Endothelial cell of umbilical vein (primary cell): ENCODE measurements around the gene HTR7. TPM values are rescaled to one million over a fixed set of nuclear protein-coding genes. Genes with fewer than 3 reads are reported as not detected.

Experiments
- BruUV-seq: library from RNA; stranded (reverse); fragments of 400-500 nt; replicated peaks from 2 replicates; lab custom pipeline; 2021; lab: Mats Ljungman, UMichigan
- CTCF ChIA-PET: fragments of 300-600, 350-600 bp; sonication (Branson Sonifier 250); formaldehyde crosslinking; loops from one replicate; lab custom pipeline; 2021; ENCODE audit warnings: antibody characterized with exemption, inconsistent platforms; lab: Charles Lee
- POLR2A ChIA-PET: fragments of 300-600, 350-600 bp; sonication (Branson Sonifier 250); formaldehyde crosslinking; loops from one replicate; lab custom pipeline; 2021; ENCODE audit warnings: antibody characterized with exemption, inconsistent platforms; lab: Charles Lee
- DNase-seq: peaks from one replicate; pipeline ENCODE4 v3.0.0-alpha.2; 2011; ENCODE audit warnings: low read depth, low spot score
- FAIRE-seq: peaks from 2 replicates; lab custom pipeline; 2011; peaks lifted over from hg19 to GRCh38; lab: Jason Lieb, UNC
- H2AFZ ChIP-seq: 2 replicates; pipeline ENCODE4 v1.6.0; 2012; ENCODE audit warnings: low read depth, low read length, control low read depth, inconsistent platforms
- H3K27ac ChIP-seq: 2 replicates; pipeline ENCODE4 v1.5.1; 2011; ENCODE audit warnings: low read depth, mild to moderate bottlenecking, control low read depth, low read length, moderate library complexity; ENCODE audit not compliant: insufficient read depth
- H3K27me3 ChIP-seq, 2 experiments: 2 replicates each; pipeline versions ENCODE4 v1.6.0 to v1.6.1; 2011; ENCODE audit warnings: low read length in 2 of 2, mixed read lengths in 1 of 2; ENCODE audit not compliant: control insufficient read depth in 2 of 2, insufficient read depth in 2 of 2
- H3K36me3 ChIP-seq, 2 experiments: 2 replicates in 1 of 2; 3 replicates in 1 of 2; pipeline ENCODE4 v1.5.1; 2011; ENCODE audit warnings: low read length in 2 of 2, mild to moderate bottlenecking in 1 of 2, moderate library complexity in 1 of 2; ENCODE audit not compliant: control insufficient read depth in 2 of 2, insufficient read depth in 2 of 2; ENCODE audit errors: extremely low read depth in 1 of 2
- H3K4me1 ChIP-seq: 3 replicates; pipeline ENCODE4 v1.5.1; 2011; ENCODE audit warnings: mild to moderate bottlenecking, low read length; ENCODE audit not compliant: control insufficient read depth, insufficient read depth; ENCODE audit errors: extremely low read depth
- H3K4me2 ChIP-seq: 2 replicates; pipeline ENCODE4 v1.6.1; 2011; ENCODE audit warnings: low read length, control low read depth, mixed read lengths; ENCODE audit not compliant: insufficient read depth
- H3K4me3 ChIP-seq, 3 experiments: fragments of 200-600 bp in 1 of 3; sonication (generic), shearing (Covaris generic) in 1 of 3; replicated peaks in 1 of 3; 2 replicates each; pipeline ENCODE4 v1.5.1; 2011 to 2016; ENCODE audit warnings: control low read depth in 3 of 3, low read length in 3 of 3, mild to moderate bottlenecking in 2 of 3, inconsistent platforms in 1 of 3, low read depth in 1 of 3, moderate library complexity in 1 of 3; ENCODE audit not compliant: insufficient read depth in 1 of 3
- H3K79me2 ChIP-seq: 2 replicates; pipeline ENCODE4 v1.6.0; 2012; ENCODE audit warnings: low read length, inconsistent platforms; ENCODE audit not compliant: control insufficient read depth, insufficient read depth
- H3K9ac ChIP-seq: replicated peaks from 2 replicates; pipeline ENCODE3; 2011; ENCODE audit warnings: low read length, control low read depth; ENCODE audit not compliant: insufficient read depth; ENCODE audit errors: extremely low read depth
- H3K9me1 ChIP-seq: replicated peaks from 3 replicates; pipeline ENCODE4 v1.6.0; 2011; ENCODE audit warnings: mild to moderate bottlenecking, low read length; ENCODE audit not compliant: control insufficient read depth, insufficient read depth; ENCODE audit errors: extremely low read depth
- H3K9me3 ChIP-seq: replicated peaks from 2 replicates; pipeline ENCODE4 v1.5.1; 2012; ENCODE audit warnings: low read length, inconsistent platforms; ENCODE audit not compliant: control insufficient read depth, insufficient read depth
- H4K20me1 ChIP-seq: replicated peaks from 2 replicates; pipeline ENCODE3; 2011; ENCODE audit warnings: mild to moderate bottlenecking, low read length; ENCODE audit not compliant: control insufficient read depth, insufficient read depth; ENCODE audit errors: extremely low read depth
- EZH2 ChIP-seq: IDR thresholded peaks from 2 replicates; pipeline ENCODE4 v1.6.1; 2012; ENCODE audit warnings: borderline replicate concordance, low read depth, mild to moderate bottlenecking, moderate library complexity, low read length, inconsistent platforms; ENCODE audit not compliant: severe bottlenecking
- FOS ChIP-seq: IDR thresholded peaks from 2 replicates; pipeline ENCODE4 v1.6.1; 2011; ENCODE audit warnings: mild to moderate bottlenecking, low read length, moderate library complexity, borderline replicate concordance; ENCODE audit not compliant: insufficient read depth
- GATA2 ChIP-seq: IDR thresholded peaks from 2 replicates; pipeline ENCODE4 v1.7.0; 2011; ENCODE audit warnings: low read depth, mild to moderate bottlenecking, moderate library complexity, mixed read lengths, low read length; ENCODE audit not compliant: insufficient read length, insufficient read depth
- JUN ChIP-seq: IDR thresholded peaks from 2 replicates; pipeline ENCODE4 v1.6.1; 2011; ENCODE audit warnings: borderline replicate concordance, low read depth; ENCODE audit not compliant: insufficient read length, insufficient read depth
- MYC ChIP-seq: IDR thresholded peaks from one replicate; pipeline ENCODE4 v1.6.1; 2011; ENCODE audit warnings: mild to moderate bottlenecking, low read depth, low read length
- POLR2A ChIP-seq: IDR thresholded peaks from 2 replicates; pipeline ENCODE4 v1.6.1; 2012; ENCODE audit warnings: low read depth, mild to moderate bottlenecking, control low read depth, low read length
- POLR2AphosphoS5 ChIP-seq: IDR thresholded peaks from 2 replicates; pipeline ENCODE4 v1.6.1; 2012; ENCODE audit warnings: low read depth, mild to moderate bottlenecking, control low read depth, low read length, moderate library complexity; ENCODE audit not compliant: insufficient read depth
- dilution Hi-C: fragments of 300-500 bp; cut with MboI; formaldehyde crosslinking; loops from one replicate; pipeline ENCODE4 v1.15.0; 2019; ENCODE audit warnings: low sequenced_read_pairs; ENCODE audit not compliant: extremely low pct_ligation_motif_present
- intact Hi-C: fragments of 100-400 bp; cut with micrococcal nuclease; formaldehyde crosslinking; loops from one replicate; pipeline ENCODE4 v1.10.0; 2022
- polyA plus RNA-seq, 4 experiments: library from polyadenylated mRNA; depleted of rRNA in 3 of 4; stranded (reverse) in 3 of 4; unstranded in 1 of 4; fragments of >200 nt; gene quantifications; 2 replicates each; pipeline versions ENCODE4 v1.2.1 to v1.2.3, GENCODE V29; 2011 to 2012; ENCODE audit warnings: missing spikeins in 1 of 4
- total RNA-seq: library from RNA; stranded (reverse); gene quantifications from 2 replicates; pipeline ENCODE4 v1.2.3, GENCODE V29; 2021
- TF ChIP-seq, protein P1 (sequence below): IDR thresholded peaks from 2 replicates; pipeline ENCODE4 v1.6.1; 2011; ENCODE audit not compliant: insufficient read depth, insufficient read length
- TF ChIP-seq, protein P2 (sequence below), 2 donors: IDR thresholded peaks; 1 replicate in 1 of 2; 2 replicates in 1 of 2; pipeline ENCODE4 v1.5.1; 2011; ENCODE audit warnings: low read length in 2 of 2, mild to moderate bottlenecking in 2 of 2, moderate library complexity in 2 of 2, control low read depth in 1 of 2, inconsistent platforms in 1 of 2, low read depth in 1 of 2; ENCODE audit not compliant: insufficient read depth in 1 of 2; ENCODE audit errors: extremely low read depth in 1 of 2

HTR7 gene
- total and polyA plus RNA-seq, 2 donors (not counting 3 experiments of a cell fraction or from before 2014, with no cell fraction given): 0.01 to 0.22 TPM

DNA sequence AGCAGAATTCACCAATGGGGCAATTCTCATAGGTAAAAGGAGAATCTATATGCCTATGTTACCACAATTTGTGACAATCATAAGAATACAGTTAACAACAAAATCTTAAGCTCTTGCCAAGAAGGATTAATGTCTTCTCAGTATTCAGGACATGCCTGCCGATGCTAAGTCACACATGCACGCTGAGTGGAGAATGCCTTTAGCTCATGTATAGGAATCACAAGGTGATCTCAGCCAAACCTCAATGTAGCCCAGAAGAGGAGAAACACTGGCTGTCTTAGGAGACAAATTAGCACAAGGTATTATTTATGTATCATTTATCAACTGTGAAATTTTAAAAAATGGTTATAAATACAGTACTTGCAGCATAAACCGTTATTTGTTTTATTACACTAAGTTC lies 2.7 kb downstream of the HTR7 start:
- no peak overlapping the region for H3K4me3 ChIP-seq
- no peaks in the 10 kb centered on the region for H3K79me2 ChIP-seq
- DNase-seq (no peak), FAIRE-seq (no peak)
- H3K9me3 ChIP-seq: no peaks in the 10 kb centered on the region
- no peak overlapping the region for H3K9ac ChIP-seq
- H4K20me1 ChIP-seq: no peaks in the 10 kb centered on the region
- CTCF ChIA-PET: interaction anchor here (1.2 to 1.9 kb wide), 2 partner anchors 10 to 25 kb away, joined by 3 to 7 read pairs; no protein-coding TSS in a partner anchor
- H3K27me3 ChIP-seq: peaks cover 23 to 37% of the 10 kb centered on the region in 2 experiments
- POLR2A ChIA-PET: no interaction called here
- H3K4me2 ChIP-seq: no peak overlapping the region
- BruUV-seq: no TSS peak
- dilution Hi-C loops: no loop called here
- no peaks in the 10 kb centered on the region for H3K9me1 ChIP-seq
- intact Hi-C loops: no loop called here
- H3K4me1 ChIP-seq: peaks cover 18% of the 10 kb centered on the region
- H2AFZ ChIP-seq: no peak overlapping the region
- TF ChIP-seq, protein P1, sequence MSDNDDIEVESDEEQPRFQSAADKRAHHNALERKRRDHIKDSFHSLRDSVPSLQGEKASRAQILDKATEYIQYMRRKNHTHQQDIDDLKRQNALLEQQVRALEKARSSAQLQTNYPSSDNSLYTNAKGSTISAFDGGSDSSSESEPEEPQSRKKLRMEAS: no peak
- TF ChIP-seq POLR2AphosphoS5 (no peak), MYC (no peak), JUN (no peak), EZH2 (no peak), POLR2A (no peak), GATA2 (no peak), FOS (no peak)
- TF ChIP-seq, protein P2, sequence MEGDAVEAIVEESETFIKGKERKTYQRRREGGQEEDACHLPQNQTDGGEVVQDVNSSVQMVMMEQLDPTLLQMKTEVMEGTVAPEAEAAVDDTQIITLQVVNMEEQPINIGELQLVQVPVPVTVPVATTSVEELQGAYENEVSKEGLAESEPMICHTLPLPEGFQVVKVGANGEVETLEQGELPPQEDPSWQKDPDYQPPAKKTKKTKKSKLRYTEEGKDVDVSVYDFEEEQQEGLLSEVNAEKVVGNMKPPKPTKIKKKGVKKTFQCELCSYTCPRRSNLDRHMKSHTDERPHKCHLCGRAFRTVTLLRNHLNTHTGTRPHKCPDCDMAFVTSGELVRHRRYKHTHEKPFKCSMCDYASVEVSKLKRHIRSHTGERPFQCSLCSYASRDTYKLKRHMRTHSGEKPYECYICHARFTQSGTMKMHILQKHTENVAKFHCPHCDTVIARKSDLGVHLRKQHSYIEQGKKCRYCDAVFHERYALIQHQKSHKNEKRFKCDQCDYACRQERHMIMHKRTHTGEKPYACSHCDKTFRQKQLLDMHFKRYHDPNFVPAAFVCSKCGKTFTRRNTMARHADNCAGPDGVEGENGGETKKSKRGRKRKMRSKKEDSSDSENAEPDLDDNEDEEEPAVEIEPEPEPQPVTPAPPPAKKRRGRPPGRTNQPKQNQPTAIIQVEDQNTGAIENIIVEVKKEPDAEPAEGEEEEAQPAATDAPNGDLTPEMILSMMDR (IDR thresholded peaks at IDR 0.05; ENCODE audit: extremely low read depth in 1 of 2, insufficient read depth in 1 of 2, low read depth in 1 of 2, low read length in 2 of 2): no peak
- no peak overlapping the region for H3K27ac ChIP-seq
- no peaks in the 10 kb centered on the region for H3K36me3 ChIP-seq
